GM12873 (cell line): ENCODE data around the gene PKHD1.

Experiments
- CTCF ChIP-seq: IDR thresholded peaks from 2 replicates; pipeline ENCODE4 v1.5.1; 2012; ENCODE audit warnings: low read depth, mild to moderate bottlenecking, moderate library complexity, low read length, control low read depth; ENCODE audit not compliant: insufficient read depth; ENCODE audit errors: missing control alignments

The PKHD1 gene

DNA sequence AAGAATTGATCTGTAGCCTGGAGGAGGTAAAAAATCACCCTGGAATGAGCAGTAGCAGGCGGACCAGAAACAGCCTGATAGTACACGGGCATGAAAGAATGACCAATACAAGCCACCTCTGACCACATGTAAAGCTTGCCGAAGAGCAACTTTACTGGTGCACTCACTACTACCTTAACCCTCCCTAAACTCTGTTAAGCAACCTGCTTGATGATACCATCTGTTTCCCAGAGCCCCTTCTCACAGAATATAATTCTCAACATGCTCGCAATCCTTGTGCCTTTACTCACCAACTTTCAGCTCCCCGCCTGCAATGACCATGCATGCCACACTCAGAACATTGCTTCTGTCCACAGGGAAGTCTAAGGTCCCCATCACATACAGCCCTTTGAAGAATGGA is 296.5 kb downstream of the PKHD1 start:
- TF ChIP-seq CTCF, result no peak

GRCh38 chr6:51788121-51788520 is 299.3 kb downstream of the PKHD1 start:
- no peak for TF ChIP-seq CTCF

DNA sequence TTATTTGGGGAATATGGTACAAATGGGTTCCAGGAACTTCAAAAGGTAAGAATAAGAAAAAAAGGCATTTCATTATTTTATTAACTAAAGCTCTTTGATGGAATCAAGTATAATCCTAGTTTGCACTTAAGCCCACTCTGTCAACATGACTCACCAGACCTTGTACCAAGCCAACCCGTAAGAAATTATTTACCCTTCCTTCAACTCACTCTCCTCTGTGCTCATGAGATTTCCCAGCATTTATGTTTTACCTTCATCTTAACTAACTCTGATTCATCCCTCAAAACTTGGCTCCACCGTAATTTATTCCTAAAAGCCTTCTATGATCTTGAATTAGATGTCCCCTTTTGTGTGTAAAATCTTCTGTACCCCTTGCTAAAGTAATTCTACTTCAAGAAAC is 308.7 kb downstream of the PKHD1 start:
- TF ChIP-seq CTCF, result no peak

DNA sequence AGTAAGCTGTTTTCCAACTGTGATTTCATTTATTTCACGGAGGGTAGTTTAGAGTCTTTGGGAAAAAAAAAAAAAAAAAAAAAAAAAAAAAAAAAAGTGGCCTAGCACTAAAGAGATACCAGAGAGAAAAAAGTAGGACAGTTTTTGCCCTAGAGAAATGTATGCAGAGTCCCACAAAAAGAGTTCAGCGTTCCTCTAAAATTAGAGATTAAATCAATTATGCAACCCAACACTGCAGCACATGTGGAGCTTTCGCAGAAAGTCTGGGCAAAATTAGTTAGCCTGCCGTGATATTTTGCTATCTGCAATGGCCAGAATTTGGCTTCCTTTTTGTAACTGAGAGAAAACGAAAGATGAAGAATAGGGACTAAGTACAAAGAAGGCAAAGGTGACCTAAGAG is 309.8 kb downstream of the PKHD1 start:
- no peak for TF ChIP-seq CTCF

- TF ChIP-seq CTCF, result no peak
Measured at GRCh38 chr6:51775942-51776860, 311.2 kb downstream of the PKHD1 start.

- no peak for TF ChIP-seq CTCF
Measured at GRCh38 chr6:51768087-51768486, 319.3 kb downstream of the PKHD1 start.

DNA sequence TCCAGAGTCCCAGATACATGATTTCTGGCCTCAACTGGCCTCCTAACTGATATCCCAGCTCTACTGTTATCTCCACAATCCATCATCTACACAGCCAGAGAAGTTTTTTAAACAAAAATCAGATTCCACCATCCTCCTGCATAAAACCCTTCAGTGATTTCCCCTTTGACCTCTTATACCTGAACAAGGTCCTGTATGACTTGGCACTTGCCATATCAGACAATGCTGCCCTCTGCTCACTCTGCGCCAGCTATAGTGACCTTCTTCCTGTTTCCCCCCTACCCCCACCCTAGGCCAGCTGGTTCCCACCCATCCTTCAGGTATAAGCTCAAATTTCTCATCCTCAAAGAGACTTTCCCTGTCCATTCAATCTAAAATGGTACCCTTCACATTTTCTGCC is 322.2 kb downstream of the PKHD1 start:
- no peak for TF ChIP-seq CTCF
